Coronary artery (tissue), 2 donors: ENCODE data around the gene C5orf22.

Source experiments
- DNase-seq: peaks from one replicate; pipeline ENCODE4 v3.0.0-alpha.2; 2017; ENCODE audit warnings: low spot score
- H3K27ac ChIP-seq, 2 donors: fragments of 200-600 bp; sonication (generic); one replicate each; pipeline ENCODE4 v1.5.1; 2016 to 2019
- H3K4me3 ChIP-seq: fragments of 200-600 bp; sonication (generic); 2 replicates; pipeline ENCODE4 v1.5.1; 2016; ENCODE audit warnings: mild to moderate bottlenecking, moderate library complexity
- CTCF ChIP-seq: fragments of 200-600 bp; sonication (generic); IDR thresholded peaks from one replicate; pipeline ENCODE4 v1.5.1; 2019; ENCODE audit warnings: antibody characterized with exemption

Gene C5orf22

GRCh38 chr5:31496301-31496700, 35.8 kb upstream of the C5orf22 start:
- no peak for TF ChIP-seq CTCF
- no peak overlapping the region for H3K27ac ChIP-seq
- DNase-seq: no peak
- H3K4me3 ChIP-seq: no peak overlapping the region

GRCh38 chr5:31496891-31497290, 35.2 kb upstream of the C5orf22 start:
- Histone ChIP-seq H3K27ac (no peak overlapping the region), H3K4me3 (no peak overlapping the region)
- no peak for DNase-seq
- no peak for TF ChIP-seq CTCF

GRCh38 chr5:31500256-31500655, 31.8 kb upstream of the C5orf22 start:
- no peak overlapping the region for H3K27ac ChIP-seq
- no peak for DNase-seq
- H3K4me3 ChIP-seq: no peak overlapping the region
- TF ChIP-seq CTCF: no peak

GRCh38 chr5:31502506-31502905, 29.6 kb upstream of the C5orf22 start:
- H3K4me3 ChIP-seq: no peak overlapping the region
- no peak for DNase-seq
- TF ChIP-seq CTCF: no peak
- H3K27ac ChIP-seq: no peak overlapping the region

GRCh38 chr5:31504529-31504928, 27.6 kb upstream of the C5orf22 start:
- Histone ChIP-seq H3K4me3 (no peak overlapping the region), H3K27ac (no peak overlapping the region)
- TF ChIP-seq CTCF: no peak
- no peak for DNase-seq

GRCh38 chr5:31511305-31511704, 20.8 kb upstream of the C5orf22 start:
- TF ChIP-seq CTCF: no peak
- Histone ChIP-seq H3K27ac (no peak overlapping the region), H3K4me3 (no peak overlapping the region)
- DNase-seq: no peak

GRCh38 chr5:31516802-31517201, 15.3 kb upstream of the C5orf22 start:
- Histone ChIP-seq H3K4me3 (no peak overlapping the region), H3K27ac (no peak overlapping the region)
- TF ChIP-seq CTCF: no peak
- no peak for DNase-seq
